Renal cortex interstitium (tissue), 11 donors: ENCODE measurements around the gene RBM33. TPM values are rescaled to one million over a fixed set of nuclear protein-coding genes. Genes with fewer than 3 reads are reported as not detected.

ENCODE experiments used
- DNase-seq, 11 donors: peaks; one replicate each; pipeline ENCODE4 v3.0.0-alpha.2; 2013; ENCODE audit warnings: low read depth in 9 of 11, low spot score in 4 of 11; ENCODE audit errors: extremely low read depth in 1 of 11
- polyA plus RNA-seq, 3 donors: library from polyadenylated mRNA; unstranded; fragments of 120-200 nt; gene quantifications; one replicate each; pipeline ENCODE4 v1.2.1, GENCODE V29; 2013; ENCODE audit not compliant: insufficient read length in 3 of 3

Gene RBM33
- polyA plus RNA-seq, 3 donors, result 31.6 to 45.8 (median 37.7) TPM

DNA sequence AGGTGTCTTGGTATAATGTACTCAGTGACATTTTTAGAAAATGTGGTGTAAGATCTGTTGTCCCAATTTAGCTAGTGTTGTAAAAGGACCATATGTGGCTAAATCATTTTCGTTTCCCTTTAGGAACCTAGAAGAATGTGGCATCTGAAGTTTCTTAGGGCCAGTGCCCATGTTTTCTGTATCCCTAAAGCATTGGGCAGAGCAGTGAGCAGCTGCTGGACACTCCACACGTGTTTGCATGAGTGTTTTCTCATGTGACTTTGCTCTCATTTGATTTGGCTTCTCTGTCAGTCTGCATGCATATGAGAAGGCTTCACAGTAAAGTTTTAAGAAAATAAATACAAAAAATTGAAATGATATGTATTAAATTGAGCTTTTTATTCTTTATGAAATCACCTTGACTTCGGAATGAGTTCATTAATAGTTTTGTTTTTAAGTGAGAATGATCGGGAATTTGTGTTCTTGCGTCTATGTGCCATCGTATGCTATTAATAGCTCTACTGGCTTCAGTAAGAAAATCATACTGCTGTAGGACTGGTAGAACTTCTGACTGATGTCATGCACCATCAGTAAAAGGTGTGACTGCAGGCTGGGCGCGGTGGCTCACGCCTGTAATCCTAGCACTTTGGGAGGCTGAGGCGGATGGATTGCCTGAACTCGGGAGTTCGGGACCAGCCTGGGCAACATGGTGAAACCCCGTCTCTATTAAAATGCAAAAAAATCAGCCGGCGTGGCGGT is 61.3 kb downstream of the RBM33 start:
- DNase-seq, result no peak

DNA sequence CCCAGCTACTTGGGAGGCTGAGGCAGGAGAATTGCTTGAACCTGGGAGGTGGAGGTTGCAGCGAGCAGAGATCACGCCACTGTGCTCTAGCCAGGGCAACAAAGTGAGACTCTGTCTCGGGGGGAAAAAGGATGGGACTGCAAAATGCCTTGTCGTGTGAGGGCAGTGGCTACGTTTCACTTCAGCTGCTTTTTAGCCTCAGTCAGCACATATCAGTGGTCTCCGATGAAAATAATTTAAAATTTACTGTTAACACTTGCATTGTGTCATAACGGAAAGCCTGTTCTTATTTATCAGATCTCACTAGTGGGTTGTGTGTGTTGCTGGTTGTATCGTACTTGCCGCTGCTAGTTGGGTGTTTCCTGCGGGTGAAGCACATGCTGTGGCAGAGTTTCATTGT is 61.9 kb downstream of the RBM33 start:
- no peak for DNase-seq

DNA sequence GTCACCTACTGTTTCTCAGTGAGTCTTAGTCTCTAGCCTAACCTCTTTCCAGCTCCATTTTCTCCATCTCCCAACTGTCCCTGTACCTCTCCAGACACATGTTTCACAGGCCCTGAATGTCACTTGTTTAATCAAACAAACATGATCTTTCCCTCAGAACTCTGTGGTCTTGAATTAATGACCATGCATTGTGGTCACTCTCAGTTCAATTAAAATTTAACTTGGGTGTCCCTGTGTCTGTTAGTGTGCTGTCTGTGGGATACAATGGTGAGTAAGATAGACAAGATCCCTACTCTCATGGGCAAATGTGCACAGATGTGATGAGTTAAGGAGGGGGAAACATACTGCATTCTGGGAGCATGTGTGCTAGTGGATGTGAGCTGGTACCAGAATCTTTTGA is 65.0 kb downstream of the RBM33 start:
- DNase-seq, result no peak

DNA sequence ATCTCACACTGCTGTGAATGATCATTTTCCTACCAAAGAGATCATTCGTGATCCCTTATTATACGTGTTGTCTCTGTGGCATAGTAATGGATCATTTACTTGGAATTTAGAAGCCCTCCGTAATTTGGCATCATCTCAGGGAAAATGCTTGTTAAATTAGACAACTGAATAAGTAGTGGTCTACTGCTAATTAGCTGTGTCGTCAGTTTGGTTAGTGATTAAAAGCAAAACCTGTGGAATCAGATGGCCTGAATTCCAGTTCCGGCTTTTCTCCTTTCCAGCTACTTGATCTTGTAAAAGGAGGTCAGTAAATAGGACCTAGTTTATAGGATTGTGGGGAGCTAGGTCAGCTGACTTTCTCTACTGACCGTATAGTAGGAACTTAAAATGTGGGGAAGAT is 65.6 kb downstream of the RBM33 start:
- no peak for DNase-seq

DNA sequence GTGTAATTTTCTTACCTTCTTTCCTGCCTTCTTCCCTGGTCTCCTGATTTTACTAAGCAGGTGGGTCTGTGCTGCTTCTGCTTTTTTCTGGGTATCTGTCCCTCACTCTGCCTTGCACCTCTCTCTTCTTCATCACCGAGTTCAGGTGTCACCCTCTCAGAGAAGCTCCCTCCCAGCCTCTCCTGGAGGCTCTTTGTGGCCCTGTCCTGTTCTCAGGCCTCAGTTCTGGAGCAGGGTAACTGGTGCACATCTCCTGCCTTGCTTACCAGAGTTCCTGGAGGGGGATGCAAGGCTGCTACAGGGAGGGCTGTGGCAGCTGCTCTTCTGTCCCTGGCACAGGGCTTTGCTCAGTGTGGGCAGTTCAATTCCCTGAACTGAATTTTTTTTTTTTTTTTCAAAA is 66.1 kb downstream of the RBM33 start:
- no peak for DNase-seq

DNA sequence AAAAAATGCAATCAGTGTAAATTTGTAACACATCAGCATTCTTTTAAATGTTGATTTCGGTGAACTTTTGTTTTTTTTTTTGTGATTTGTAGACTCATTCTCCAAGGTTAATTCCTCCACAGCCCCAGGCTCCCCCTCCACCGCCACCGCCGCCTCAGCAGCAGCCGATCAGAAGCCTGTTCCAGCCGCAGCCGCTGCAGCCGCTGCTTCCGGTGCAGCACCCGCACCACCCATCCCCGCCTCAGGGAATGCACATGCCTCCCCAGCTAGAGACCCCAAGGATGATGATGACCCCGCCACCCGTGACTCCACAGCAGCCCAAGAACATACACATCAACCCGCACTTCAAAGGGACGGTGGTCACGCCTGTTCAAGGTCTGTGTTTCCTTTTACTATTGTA is 66.6 kb downstream of the RBM33 start:
- DNase-seq, result no peak

DNA sequence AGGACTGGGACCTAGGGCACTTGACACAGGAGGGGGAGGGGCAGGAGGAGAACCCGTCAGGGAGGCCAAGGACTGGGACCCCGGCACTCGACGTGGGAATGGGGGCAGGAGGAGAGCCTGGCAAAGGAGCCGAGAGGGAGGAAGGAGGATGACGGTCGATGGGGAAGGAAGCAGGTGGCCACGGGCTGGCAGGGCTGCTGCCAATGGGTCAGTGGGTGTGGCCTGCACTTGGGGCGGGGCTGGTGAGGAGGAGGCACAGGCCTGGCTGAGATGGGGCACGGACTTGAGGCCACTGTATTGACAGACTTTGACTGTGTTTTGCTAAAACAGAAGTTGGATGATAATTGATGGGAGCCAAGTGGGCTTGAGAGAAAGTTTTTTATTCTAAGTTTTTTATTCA is 68.9 kb downstream of the RBM33 start:
- no peak for DNase-seq

DNA sequence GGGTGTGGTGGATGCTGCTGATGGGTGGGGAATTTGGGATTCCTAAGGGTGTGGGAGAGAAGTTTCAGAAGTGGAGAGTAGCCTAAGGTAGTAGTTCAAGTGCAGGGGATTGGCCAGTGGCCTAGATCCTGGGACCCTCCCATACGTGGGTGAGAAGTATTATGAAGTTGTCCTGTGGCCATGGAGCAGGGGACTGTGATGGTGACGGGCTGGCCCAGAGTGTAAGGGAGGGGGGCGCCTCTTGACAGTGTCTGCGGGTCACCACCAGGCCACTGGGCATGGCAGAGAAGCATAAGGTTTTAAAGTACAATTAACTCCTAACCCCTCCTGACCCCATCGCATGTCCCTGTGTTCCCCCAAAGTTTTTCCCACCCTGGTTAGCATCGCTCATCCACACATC is 70.2 kb downstream of the RBM33 start:
- no peak for DNase-seq

DNA sequence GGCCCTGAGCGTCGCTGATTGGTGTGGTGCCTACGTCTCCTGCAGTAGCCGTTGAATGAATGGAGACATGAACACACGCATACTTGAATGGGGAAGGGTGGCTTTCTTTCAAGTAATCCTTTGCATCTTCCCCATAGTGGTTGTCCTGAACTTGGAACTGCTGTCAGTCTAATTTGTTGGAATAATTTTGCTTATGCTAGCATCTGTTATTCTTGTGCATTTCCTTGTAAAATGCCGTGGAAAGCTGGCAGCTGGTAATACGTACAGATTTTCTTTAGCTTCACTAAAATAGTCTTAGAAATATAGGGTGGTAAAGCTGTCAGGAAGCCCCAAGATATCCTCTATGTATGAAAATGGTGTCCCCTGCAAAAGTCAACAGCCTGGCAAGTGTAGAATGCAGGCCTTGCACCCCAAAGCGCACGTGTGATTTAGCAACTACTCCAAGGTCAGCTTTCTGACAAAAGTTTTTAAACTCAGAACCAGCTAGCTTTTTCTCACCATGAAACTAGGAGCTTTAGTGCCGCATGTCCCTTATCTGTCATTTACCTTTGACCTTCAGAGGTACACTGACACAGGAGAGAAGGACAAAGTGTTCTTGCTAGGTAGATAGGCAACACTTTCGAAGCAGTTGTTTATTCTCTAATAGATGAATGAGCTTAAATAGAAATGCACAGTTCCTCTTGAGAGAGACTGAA is 70.8 kb downstream of the RBM33 start:
- DNase-seq, result no peak

DNA sequence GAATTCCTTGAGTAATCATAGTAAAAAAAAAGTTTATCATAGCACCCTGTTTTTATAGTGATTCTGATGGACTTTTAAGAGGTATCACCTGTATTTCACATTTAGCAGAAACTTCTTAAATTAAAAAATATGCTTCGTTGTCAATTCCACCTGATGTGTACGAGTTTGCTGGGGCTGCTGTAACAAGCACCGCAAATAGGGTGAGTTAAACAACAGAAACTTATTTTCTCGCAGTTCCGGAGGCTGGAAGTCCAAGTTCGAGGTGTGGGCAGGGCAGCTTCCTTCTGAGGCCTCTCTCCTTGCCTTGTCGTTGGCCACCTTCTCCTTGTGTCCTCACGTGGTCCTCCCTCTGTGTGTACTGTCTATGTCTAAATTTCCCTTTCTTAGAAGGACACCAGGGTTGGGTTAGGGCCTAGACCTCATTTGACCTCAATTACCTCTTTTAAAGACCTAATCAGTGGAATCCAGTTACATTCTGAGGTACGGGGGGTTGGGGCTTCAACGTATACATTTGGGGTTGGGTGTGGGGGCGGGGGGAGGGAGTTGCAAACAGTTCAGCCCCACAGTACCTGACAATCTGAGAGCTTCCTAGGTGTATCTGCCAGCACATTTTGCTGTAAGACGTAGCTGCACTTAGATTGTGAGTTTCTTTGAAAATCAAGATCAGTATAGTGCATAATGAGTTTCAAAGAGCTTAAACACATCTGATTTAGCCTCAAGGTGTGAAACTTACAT is 72.7 kb downstream of the RBM33 start:
- no peak for DNase-seq

DNA sequence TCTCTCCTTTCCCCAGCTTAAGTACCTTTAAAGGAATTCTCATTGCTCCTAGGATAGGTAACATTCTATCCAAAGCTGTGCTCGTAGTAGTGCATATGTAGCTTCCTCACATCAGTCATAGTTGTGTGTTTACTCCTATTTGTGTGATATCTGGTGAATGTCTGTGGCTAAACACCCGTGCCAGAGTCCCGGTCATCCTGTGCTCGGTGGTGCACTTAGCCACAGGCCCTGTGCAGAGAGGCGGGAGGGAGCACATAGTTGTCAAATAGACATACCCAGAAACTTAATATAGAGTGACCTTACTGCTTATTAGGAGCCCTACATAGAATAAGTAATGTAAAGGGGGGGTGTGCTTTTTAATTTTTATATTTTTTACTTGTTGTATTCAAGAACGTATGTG is 76.6 kb downstream of the RBM33 start:
- no peak for DNase-seq

DNA sequence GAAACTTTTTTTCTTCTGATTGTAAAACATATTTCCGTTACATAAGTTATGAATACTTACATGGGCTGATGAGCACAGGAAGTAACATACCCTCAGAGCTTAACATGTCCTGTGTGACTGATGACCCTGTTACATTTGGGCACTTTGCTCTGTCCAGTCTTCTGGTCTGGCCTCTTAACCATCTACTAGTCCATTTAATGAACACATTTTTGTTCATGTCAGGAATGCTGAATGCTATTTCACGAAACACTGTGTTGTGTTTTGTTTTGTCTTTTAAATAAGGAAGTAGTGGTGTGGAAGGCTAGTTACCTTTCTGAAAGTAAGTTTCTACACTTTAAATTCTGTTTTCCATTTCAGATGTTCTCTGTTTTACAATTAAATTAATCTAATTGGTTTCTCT is 77.7 kb downstream of the RBM33 start:
- no peak for DNase-seq

DNA sequence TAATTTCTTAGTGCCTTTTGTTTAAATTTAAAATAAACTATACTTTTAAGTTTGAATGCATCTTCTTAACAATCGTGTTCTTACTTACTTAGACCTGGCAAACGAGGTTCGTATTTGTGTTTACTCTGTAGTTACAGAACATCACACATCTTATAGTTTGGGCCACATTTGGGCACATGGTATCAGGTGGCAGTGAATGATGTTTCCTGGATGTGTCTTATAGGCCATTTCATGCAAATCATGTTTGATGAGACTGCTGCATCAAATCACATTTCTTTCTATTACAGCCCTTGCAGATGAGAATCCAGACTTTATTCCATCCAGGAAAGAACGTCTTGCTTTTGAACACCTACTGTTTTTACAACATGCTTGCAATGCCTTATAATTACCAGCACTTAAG is 78.5 kb downstream of the RBM33 start:
- no peak for DNase-seq

DNA sequence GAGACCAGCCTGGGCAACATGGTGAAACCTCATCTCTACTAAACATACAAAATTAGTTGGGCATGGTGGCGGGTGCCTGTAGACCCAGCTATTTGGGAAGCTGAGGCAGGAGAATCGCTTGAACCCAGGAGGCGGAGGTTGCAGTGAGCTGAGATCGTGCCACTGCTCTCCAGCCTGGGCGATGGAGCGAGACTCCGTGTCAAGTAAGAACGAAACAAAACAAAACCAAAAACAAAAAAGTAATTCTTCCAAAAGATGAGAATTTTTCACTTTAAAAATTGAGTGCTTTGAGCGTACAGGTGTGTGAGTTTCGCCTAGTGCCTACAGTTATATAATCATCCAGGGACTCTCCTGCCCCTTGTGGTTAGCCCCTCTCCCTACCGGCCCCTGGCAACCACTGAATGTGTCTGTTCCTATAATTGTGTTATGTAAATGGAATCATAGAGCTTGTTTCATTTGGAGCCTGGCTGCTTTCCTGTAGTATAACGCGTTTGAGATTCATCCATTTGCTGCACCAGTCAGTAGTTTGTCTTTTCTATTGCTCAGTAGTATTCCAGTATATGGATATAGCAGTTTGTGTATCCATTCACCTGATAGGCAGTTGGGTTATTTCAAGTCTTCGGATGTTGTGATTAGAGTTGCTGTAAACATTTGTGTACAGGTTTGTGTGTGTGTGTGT is 80.0 kb downstream of the RBM33 start:
- no peak for DNase-seq

DNA sequence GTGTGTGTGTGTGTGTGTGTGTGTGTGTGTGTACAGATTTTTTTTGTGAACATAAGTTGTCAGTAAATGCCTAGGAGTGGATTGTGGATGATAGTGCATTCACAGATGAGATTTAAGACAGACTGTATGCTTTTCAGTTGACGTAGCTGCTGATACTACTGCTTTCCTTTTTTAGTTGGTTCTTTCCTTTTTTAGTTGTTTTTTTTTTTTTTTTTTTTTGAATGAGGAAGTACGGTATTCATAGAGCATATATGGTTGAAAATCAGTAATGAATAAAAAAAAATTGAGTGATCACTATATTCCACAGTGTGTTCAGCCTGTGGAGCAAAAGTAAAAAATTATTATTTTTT is 80.5 kb downstream of the RBM33 start:
- DNase-seq, result no peak

DNA sequence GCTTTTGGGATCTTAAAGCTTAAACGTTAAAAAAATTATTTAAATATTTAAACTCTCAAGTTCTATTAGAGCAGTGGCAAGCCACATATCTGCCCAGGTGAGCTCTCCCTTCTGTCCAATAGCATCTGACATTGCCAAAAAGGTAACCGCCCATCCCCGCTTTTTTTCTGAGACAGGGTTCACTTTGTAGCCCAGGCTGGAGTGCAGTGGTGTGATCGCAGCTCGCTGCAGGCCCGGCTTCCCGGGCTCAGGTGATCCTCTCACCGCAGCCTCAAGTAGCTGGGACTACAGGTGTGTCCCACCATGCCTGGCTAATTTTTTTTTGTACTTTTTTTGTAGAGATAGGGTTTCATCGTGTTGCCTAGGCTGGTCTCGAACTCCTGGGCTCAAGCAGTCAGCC is 83.2 kb downstream of the RBM33 start:
- no peak for DNase-seq

DNA sequence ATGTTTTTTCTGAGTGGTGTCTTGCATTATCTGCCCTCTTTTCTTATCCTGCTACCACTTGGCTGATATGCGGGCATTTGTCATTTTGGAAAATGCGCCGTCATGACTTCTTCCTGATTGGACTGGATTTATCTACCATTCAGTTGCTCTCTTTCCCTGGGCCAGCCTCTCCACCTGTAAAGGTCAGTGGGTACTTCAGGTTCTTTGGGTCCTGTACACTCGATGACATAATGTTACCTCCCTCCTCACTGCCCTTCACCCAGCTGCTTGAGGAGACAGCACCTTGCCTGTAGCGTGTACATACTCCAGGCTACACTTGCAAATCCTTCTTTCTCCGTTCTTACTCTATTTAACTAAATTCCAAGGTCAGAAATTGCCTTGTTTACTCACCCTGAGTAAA is 83.7 kb downstream of the RBM33 start:
- DNase-seq, result no peak

DNA sequence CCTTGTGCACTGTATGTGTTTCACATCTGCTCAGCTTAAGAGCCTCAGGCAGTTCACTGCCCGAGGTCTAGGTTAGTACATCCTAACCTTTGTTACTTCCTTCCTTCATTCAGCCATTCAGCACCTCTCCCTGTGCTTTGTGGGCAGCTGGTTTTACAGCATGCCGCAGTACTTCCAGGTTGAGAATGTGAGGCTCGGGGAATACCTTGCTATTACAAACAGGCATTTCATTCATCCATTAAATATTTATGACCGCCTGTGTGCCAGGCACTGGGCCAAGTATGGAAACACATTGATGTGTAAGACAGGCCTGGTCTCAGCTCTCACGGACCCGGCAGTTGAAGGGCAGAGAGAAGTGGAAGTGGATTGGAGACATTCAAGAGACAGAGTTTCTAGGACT is 85.4 kb downstream of the RBM33 start:
- peak in 3 of 11 donors; percentile 2 to 14 (median 2) for DNase-seq

DNA sequence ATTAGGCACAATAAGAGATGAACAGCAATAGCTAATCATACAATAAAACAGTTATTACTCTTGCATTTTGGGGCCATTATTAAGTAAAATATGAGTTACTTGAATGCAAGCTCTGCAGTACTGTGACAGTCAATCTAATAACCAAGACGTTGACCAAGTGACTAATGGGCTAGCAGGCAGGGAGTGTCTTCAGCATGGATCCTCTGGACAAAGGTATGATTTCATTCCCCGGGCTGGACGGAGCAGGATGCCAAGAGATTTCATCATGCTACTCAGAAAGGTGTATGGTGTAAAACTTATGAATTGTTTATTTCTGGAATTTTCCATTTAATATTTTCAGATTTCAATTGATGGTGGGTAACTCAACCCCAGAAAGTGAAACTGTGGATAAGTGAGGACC is 86.9 kb downstream of the RBM33 start:
- no peak for DNase-seq

DNA sequence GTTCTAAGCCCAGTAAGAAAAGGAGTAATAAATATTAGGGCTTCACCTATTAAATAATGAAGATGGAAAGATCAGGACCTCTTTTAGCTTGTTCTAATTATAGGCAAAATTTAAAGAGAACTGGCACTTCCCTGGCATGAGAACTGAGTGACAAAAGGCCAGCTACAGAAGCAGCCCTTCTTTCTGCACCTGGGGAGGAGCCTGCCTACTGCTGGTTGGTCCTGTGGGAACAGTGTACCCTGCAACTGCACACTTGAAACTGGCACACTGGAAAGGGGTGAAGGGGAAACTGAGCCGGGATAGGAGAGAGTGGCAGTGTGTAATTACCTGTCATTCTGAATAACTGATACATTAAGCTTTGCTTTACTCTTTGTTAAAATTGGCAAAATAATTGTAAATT is 87.4 kb downstream of the RBM33 start:
- no peak for DNase-seq
